ENCODE results near the gene MPZL3.
A peak's percentile ranks its signal among the peaks of the same experiment; 100 is the strongest.
"Not testable (repeated sequence)": the region's sequence is repeated elsewhere in the genome, so short reads cannot be mapped to it uniquely, and the experiment has no call there.

MPZL3 gene

GRCh38 chr11:118200497-118200896 lies 51.7 kb downstream of the MPZL3 start:
- H3K27ac ChIP-seq: no peak overlapping the region
- TF ChIP-seq ZFX (IDR thresholded peaks at IDR 0.05; ENCODE audit: borderline replicate concordance) (no peak), CTCF (IDR thresholded peaks at IDR 0.05) (no peak)

- H3K27ac ChIP-seq: no peak overlapping the region
- TF ChIP-seq CTCF (IDR thresholded peaks at IDR 0.05) (no peak), ZFX (IDR thresholded peaks at IDR 0.05; ENCODE audit: borderline replicate concordance) (no peak)
These were observed 53.0 kb downstream of the MPZL3 start for GRCh38 chr11:118199135-118199534.

- TF ChIP-seq CTCF (IDR thresholded peaks at IDR 0.05): peak; percentile 91
- no peak for TF ChIP-seq ZFX (IDR thresholded peaks at IDR 0.05; ENCODE audit: borderline replicate concordance)
- H3K27ac ChIP-seq: no peak overlapping the region
These were observed 53.8 kb downstream of the MPZL3 start for GRCh38 chr11:118198370-118198769.

- H3K27ac ChIP-seq: peak overlapping the region; percentile 63
- TF ChIP-seq ZFX (IDR thresholded peaks at IDR 0.05; ENCODE audit: borderline replicate concordance): no peak
- no peak for TF ChIP-seq CTCF (IDR thresholded peaks at IDR 0.05)
These were observed 57.1 kb downstream of the MPZL3 start for GRCh38 chr11:118194835-118195627.

GRCh38 chr11:118193910-118194566 lies 58.1 kb downstream of the MPZL3 start:
- TF ChIP-seq ZFX (IDR thresholded peaks at IDR 0.05; ENCODE audit: borderline replicate concordance): no peak
- no peak for TF ChIP-seq CTCF (IDR thresholded peaks at IDR 0.05)
- peak overlapping the region; percentile 63 for H3K27ac ChIP-seq

GRCh38 chr11:118192817-118193216 lies 59.3 kb downstream of the MPZL3 start:
- not testable (repeated sequence) for H3K27ac ChIP-seq

GRCh38 chr11:118190942-118191506 lies 61.1 kb downstream of the MPZL3 start:
- H3K27ac ChIP-seq: not testable (repeated sequence)

GRCh38 chr11:118186346-118187107 lies 65.6 kb downstream of the MPZL3 start:
- TF ChIP-seq CTCF (IDR thresholded peaks at IDR 0.05): no peak
- H3K27ac ChIP-seq: no peak overlapping the region
